Fibroblast of skin of right biceps (primary cell): ENCODE data around the gene MYOZ3.
A peak's percentile ranks its signal among the peaks of the same experiment; 100 is the strongest.

Experiments
- DNase-seq: peaks from one replicate; pipeline ENCODE4 v3.0.0-alpha.2; 2013

MYOZ3 gene

GRCh38 chr5:150660108-150660831, 781 bp upstream of the MYOZ3 start:
- DNase-seq, result no peak

DNA sequence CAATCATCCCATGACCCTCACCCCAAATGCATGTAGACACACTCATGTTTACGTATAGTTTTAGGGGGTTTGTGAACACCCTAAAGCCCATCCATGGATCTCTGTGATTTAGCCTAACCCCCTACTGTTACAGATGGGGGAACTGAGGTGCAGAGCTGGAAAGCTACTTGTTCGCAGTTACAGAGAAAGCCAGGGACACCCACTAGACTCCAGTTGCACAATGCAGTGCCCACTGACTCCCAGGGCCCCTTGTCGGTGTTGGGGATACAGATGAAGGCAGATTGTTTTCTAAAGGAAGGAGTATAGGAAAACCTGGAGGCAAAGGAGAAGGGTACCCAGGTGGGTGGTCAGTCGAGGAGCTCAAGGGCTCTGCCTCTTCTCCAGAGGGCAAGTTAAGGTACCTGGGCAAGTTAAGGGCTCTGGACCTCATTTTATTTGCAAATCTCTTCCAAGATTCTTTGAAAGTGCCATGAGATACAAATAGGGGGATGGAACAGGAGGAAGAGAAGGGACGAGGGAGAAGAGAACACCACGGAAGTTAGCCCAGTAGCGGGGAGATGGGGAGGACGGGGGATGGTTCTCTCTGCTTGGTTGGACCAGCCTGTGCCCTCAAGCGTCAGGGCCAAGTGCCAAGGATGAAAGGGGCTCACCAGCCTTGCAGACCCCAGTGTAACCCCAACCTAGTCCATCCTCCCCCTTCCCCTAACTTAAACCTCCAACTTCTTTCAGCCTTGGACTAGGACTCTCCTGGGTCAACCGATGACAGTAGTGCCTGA, 958 bp downstream of the MYOZ3 start:
- DNase-seq, result no peak

DNA sequence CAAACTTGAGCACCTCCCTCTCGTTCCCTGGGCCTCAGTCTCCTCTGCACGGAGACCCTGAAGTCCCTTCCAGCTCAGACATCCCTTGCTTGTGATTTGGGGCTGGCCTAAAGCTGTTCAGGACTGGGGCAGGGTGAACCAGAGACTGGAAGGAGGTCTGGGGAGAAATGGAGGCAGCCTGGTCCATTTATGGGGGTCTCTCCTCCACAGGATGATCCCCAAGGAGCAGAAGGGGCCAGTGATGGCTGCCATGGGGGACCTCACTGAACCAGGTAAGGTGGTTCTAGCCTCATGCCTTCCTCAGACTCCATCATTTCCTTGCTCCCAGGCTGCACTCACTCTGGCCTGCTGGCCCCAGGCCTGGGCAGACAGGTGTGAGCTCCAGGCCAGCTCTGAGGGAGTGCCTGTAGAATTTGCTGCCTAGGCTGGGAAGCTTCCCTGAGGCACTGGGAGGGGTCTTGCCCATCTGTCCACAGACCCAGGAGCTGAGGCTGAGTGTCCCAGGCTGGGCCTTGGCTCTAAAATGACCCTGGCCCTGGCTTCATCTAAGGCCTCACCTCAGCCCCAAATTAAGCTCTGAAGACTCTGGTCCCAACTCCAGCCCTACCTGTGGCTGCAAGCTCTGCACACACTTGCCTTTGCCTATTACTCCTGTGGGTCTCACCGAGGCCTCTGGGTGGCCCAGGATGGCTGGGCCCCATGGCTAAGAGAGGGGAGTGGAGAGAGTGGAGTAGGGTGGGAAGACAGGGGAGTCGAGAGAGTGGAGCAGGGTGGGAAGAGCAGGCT, 1.9 kb downstream of the MYOZ3 start:
- no peak for DNase-seq

DNA sequence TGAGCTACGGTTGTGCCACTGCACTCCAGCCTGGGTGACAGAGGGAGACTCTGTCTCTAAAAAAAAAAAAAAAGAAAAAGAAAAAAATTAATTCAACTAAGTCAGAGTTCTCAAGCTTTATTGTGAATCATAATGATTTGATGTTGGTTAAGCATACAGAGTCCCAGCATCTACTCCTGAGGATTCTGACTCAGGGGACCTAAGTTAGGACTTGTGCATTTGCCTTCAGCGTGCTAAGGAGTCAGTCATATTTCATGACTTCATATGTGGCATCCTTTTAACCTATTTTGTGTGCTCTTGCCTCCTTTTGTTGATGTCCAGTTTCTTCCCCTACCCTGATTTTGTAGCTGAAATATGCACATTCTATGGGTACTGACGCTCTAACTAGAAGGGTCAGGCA, 2.9 kb downstream of the MYOZ3 start:
- DNase-seq, result no peak

DNA sequence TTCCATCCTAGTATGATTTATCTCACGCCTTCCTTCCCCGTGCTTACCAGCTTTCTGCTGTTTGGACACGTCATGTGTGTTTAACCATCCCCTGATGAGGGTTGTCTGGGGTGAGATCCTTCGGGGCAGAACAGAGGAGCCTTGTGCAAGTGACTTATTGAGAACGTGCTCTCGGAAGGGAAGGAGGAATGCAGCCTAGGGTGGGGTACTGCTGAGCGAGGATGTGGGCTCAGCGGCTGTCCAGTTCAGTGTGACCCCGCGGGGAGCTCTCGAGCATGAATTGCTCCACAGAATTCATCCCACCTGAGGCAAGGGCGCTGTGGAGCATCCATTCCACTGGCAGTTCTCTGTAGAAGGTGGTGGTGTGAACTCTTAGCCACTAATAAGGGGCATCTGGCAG, 4.0 kb downstream of the MYOZ3 start:
- peak; percentile 62 for DNase-seq

- no peak for DNase-seq
Observed at GRCh38 chr5:150670275-150670947, 9.4 kb downstream of the MYOZ3 start.

GRCh38 chr5:150670948-150671310, 9.9 kb downstream of the MYOZ3 start:
- no peak for DNase-seq

DNA sequence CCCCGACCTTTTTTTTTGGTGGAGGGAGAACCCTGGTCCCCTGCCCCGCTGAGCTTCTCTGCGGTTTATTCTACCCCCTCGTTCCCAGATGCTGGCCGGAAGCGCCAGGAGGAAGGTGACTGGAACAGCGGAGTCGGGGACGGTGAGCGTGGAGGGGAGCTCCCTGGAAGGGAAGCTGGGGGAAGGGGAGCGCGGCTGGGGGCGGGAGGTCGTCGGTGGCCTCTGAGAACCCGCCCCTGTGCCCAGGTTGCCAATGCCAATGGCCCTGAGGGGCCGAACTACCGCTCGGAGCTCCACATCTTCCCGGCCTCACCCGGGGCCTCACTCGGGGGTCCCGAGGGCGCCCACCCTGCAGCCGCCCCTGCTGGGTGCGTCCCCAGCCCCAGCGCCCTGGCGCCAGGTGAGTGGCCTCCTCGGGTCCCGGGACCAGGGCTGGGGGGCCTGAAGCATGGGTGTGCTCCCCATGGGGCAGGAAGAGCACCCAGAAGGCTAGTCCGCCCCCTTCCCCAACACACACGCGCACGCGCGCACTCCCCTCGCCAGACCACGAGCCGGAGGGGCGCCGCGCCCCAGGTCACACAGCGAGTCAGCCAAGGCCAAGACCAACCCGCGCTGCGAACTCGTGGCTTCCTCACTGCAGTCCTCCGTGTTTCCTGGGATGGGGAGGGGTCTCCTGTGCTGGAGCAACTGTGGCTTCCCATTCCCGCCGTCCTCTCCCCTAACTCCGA, 10.6 kb downstream of the MYOZ3 start:
- no peak for DNase-seq

DNA sequence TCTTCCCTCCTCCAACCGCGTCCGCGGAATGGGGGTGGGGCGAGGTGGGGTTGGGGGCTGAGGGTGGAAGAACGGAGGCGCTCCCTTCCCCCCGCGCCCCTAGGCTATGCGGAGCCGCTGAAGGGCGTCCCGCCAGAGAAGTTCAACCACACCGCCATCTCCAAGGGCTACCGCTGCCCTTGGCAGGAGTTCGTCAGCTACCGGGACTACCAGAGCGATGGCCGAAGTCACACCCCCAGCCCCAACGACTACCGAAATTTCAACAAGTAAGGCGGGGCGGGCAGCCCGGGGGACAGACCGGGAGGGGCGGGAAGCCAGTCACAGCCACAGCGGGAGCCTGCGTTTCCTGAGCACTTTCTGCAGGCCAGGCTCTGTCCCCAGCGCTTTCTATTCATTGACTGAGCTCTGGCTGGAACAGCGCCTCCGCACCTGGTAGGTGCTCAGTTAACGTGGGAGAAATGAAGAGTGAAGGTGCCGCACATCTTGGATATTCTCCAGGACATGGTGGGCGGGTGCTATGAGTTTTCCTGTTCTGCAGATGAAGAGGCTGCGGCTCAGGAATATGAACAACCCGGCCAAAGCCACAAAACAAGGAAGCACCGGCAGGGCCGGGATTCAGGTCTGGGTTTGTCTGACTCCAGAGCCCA, 11.3 kb downstream of the MYOZ3 start:
- DNase-seq, result peak; percentile 44

DNA sequence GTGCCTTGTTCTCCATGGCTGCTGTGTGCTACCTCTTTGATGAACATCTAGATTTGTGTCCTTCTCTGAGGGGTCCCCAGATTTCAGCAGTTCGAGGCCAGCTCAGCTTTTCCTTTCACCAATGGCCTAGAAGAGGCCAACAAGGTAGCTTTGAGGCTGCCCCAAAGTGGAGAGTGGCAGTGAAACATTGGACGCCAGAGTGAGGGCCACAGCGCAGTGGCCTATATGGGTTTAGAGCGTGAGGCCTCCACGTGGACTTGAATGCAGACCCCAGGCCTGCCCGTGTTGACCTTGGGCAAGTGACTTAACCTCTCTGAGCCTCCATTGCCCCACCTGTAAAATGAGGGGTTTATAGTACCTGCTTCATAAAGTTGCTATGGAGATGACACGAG, 11.8 kb downstream of the MYOZ3 start:
- DNase-seq, result no peak

- no peak for DNase-seq
Observed at GRCh38 chr5:150674341-150674821, 13.3 kb downstream of the MYOZ3 start.

DNA sequence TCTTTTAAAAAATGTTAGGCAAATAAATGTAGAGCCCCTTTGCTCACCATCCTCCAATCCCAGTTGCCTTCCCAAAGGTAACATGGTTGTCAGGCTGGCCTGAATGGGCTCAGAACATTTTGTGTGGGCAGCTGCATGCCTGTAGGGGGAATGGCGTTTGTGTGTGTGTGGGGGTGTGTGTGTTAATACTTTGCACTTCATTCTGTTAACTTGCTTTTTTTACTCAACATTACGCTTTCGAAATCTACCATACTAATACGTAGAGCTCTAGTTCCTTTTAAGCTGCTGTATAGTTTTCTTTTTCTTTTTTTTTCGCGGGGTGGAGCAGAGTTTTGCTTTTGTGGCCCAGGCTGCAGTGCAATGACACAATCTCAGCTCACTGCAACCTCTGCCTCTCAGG, 14.0 kb downstream of the MYOZ3 start:
- DNase-seq, result no peak

DNA sequence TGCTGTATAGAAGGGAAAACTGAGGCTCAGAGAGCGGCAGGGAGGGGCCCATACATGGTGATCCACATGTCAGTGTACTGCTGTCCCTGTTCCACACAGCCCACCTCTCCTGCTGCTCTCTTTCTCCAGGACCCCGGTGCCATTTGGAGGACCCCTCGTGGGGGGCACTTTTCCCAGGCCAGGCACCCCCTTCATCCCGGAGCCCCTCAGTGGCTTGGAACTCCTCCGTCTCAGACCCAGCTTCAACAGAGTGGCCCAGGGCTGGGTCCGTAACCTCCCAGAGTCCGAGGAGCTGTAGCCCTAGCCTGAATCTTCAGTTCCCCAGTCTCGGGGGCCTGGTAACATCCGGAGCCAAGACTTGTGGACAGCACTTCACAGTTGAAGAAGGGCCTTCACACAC, 15.5 kb downstream of the MYOZ3 start:
- DNase-seq, result no peak

GRCh38 chr5:150689120-150689519, 28.1 kb downstream of the MYOZ3 start:
- DNase-seq, result no peak

- DNase-seq, result no peak
Observed at GRCh38 chr5:150690760-150691159, 29.7 kb downstream of the MYOZ3 start.

DNA sequence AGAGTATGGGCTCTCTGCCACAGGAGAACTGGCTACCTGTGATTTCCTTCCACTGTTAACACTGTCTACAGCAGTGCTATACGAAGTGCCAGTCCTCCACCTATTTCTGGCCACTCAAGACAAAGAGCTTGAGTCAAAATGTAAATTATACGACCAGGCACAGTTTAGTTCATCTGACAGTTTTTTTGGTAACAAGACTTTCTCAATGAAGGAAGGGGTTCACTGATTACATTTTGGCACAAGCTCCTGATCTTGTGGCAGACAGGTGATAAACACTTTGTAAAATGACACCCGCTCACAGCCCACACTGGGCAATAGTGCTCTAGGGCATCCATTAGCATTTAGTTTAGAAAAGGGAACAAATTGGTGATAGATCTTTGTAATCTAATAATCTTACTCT, 31.2 kb downstream of the MYOZ3 start:
- DNase-seq, result no peak

DNA sequence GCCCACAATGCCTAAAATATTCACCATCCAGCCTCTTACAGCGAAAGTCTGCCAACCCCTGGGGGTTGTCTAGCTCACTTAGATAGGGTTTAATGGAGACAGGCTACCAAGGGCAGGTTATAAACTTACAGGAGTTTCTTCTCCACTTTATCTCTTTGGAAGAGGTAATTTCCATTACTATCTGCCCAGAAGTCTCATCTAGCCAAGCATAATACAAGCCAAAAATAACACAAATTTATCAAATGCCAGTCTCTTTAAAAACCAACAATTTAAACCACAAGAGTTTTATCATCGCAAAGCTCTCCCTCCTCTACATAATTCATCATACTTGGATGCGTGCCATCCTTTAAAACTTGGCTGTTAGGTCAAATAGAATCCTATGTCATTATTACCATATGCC, 33.6 kb downstream of the MYOZ3 start:
- DNase-seq, result peak; percentile 68

- no peak for DNase-seq
Observed at GRCh38 chr5:150700246-150700593, 39.2 kb downstream of the MYOZ3 start.

DNA sequence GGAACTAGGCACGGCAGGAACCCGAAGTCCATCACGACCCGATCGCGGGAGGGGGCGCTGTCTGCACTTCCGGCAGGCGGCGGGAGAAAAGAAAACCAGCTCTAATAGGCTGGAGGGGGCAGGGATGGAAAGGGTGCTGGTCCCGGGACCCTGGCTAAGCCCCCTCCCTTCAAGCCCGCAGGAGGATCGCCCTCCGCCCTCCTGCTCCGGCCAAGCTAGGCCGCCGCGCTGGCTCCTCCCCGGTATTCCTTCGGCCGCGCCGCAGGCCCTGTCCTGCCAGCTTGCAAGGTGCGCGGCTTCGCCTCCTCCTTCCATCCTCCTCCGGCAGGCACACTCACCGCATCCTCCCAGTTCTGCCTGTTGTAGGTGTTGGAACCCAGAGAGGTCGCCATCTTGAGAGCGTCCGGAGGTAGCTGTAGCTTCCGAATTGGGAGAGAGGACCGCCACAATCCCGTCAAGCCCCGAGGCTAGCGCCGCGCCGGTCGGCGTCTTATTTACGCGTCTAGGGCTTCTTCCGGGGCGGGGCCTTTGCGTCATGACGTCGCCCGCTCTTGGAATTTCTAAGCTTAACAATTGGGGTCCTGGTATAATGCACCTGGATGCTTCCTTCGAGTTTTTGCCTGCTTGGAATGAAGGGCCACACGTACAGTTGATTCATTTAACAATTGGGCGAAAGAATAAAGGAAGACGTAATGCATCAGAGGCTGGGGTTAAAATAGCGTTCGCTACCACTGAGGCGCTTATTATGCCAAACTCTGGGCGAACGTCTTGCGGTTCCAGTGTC, 39.7 kb downstream of the MYOZ3 start, which contains the start of gene RBM22:
RBM22 (minus strand) TSS at position 469 of the 784 bp plus-strand sequence; CDS start at position 392, 77 bp downstream.
- DNase-seq, result peak; percentile 89

GRCh38 chr5:150703762-150704161, 42.7 kb downstream of the MYOZ3 start:
- no peak for DNase-seq
